CD4-positive, alpha-beta T cell treated with Interleukin-12 subunit alpha and Interleukin-12 subunit beta, for 1 hour (primary cell): ENCODE results near the gene GRID1.
"Not testable (repeated sequence)": the region's sequence is repeated elsewhere in the genome, so short reads cannot be mapped to it uniquely, and the experiment has no call there.

Experiments used
- DNase-seq: peaks from one replicate; pipeline ENCODE4 v3.0.0-alpha.2; 2020

GRID1 gene

DNA sequence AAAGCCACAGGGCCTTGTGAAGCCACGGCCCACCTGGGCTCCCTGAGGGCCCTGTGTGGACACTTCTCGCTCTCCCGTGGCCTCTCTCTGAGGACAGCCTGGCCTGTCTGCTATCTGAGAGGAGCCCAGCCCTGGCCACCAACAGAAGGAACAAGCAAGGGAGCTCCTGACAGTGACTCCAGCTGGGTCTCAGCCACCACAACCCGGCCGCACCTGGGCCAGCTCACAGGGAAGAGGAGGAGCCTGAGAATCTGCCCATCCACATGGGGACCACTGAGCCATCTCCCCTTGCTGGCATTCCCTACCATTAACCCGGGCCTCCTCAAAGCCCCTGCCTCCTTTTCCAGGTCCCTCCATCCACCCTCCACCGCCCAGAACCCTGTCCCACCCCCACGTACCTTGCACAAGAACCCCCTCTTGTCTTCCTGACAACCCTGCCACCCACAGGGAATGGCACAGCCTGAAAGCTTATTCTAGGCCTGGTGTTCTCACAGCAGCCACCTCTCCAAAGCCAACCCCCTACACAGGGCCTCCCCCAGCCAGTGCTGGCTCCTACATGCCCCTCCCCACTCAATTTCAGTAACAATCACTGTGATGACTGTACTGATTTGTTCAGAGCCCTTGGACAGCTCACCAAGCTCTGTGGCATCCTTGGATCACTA lies 120.2 kb downstream of the GRID1 start:
- no peak for DNase-seq

DNA sequence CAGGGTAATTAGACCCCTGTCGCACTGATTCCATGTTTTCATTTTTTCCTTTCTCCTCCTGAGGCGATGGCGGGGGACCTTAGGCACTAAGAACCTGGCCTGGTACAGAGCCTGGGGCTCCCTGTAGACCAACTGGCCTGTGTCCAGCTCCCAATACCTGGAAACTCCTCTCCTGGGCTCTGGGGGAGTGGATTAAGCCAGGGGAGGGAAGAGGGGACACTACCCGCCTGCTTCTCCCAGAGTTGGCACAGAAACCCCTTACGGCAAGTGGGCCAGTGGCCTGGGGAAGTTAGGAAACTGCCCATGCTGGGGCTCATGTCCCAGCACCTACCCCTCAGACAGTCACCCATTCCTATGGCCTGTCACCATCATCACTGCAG lies 121.6 kb downstream of the GRID1 start:
- no peak for DNase-seq

- DNase-seq: no peak
These were observed 122.1 kb downstream of the GRID1 start for GRCh38 chr10:86244297-86245014.

GRCh38 chr10:86243651-86244155 lies 122.9 kb downstream of the GRID1 start:
- DNase-seq: no peak

DNA sequence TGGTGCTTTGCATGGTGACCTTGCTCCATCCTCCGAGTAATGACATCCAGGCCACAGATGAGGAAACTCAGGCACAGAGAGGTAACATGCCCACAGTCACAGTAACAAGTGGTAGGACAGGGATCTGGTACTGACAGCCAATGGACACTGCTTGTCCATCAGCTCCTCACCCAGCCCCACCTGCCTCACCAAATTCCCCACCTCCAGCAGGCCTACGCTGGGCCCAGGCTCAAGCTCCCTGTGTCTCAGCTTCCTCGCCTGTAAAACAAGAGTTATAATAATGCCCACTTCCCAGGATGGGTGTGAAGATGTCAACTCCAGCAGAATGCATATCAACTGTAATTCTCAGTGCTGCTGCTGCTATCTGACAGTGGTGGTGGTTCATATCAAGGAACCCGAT lies 123.8 kb downstream of the GRID1 start:
- no peak for DNase-seq

DNA sequence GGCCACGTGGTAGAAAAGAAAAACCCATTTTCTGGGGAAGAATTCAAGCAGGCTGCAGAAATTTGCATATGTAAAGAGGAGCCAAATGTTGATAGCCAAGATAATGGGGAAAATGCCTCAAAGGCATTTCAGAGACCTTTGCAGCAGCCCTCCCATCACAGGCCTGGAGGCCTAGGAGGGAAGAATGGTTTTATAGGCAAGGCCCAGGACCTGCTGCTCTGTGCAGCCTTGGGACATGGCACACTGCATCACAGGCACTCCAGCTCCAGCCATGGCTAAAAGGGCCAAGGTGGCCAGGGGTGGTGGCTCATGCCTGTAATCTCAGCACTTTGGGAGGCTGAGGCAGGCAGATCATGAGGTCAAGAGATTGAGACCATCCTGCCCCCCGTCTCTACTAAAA lies 128.5 kb downstream of the GRID1 start:
- not testable (repeated sequence) for DNase-seq

DNA sequence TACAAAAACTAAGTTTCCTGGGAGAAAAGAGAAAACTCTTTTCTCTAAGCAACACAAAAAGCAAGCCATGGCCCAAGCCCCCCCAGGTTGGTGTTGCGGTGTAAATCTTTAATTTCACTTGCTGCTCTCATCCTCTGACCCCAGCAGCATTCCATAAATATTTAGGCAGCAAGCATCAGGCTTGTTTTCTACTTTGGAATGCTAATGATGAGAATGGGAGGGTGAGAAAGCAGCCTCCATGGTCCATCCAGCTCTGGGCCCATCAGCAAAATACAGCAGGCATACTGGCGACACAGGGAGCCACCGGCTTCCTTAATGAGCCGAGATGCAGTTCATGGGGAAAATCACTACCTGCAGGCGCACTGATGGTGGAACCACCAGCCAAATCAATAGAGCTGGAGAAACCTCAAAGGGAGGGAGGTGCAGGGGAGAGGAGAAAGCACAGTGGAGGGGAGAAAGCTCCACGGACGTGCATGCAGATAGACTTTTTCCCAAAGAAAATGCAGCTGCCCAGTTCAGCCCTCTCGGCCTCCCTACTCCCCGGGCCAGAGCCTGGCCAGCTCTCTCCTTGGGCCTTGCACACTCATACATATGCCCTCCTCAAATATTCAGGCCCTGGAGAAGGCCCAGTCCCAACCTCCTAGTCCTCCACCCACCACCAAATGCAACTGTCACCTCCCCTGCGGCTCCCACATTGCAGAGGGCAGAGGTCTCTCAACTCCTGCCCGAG lies 131.9 kb downstream of the GRID1 start:
- no peak for DNase-seq

GRCh38 chr10:86234107-86234506 lies 132.5 kb downstream of the GRID1 start:
- DNase-seq: no peak

- no peak for DNase-seq
These were observed 133.5 kb downstream of the GRID1 start for GRCh38 chr10:86233131-86233530.

DNA sequence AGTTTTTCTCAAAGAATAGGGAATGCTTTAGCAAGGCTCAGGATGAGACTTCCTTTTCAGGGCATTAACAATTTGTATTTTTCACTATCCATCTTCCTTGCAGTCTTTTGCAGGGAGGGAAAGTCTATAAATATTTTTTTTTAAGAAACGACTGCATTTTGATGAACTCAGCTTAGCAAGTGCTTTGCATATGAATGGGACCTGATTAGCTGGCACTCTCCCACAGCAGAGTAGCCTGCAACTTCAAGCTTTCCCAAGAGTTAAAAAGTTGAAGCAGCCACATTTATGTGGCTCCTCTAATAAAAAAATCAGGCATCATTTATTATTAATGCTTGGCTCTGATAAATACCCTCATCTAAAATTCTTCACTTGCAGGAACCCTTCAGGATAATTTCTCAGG lies 134.0 kb downstream of the GRID1 start:
- no peak for DNase-seq

DNA sequence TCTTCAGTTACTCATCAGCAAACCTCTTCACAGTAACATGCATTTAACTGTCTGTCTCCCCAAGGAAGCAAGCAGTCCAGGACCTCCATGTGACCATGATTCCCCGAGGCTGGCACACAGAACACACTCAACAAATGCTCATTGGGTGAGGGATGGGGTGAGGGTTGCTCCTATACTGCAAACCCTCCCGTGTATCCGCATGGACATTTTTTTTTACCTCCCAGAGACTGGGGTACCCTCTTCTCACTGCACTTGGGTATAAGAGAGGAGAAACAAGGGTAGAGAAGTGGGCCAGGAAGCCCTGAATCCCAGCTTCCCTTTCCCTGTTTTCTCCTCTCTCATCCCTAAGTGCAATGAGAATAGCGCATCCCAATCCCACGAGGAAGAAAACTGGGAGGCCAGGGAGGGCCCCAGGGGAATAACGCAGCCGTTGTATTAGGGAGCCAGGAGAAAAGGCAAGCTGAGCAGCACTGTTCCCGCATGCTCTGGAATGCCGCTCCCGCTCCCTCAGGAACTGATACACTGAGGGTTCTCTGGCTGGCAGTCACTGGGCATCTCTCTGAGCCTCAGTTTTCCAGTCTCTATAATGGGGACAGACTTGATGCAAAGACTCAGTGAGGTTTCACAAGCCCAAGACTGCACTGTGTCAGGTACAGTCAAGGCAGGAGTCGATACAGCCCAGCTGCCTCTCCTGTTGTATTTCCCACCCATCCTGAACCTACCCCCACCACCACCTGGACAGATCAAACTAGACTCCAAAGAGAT lies 134.6 kb downstream of the GRID1 start:
- no peak for DNase-seq

DNA sequence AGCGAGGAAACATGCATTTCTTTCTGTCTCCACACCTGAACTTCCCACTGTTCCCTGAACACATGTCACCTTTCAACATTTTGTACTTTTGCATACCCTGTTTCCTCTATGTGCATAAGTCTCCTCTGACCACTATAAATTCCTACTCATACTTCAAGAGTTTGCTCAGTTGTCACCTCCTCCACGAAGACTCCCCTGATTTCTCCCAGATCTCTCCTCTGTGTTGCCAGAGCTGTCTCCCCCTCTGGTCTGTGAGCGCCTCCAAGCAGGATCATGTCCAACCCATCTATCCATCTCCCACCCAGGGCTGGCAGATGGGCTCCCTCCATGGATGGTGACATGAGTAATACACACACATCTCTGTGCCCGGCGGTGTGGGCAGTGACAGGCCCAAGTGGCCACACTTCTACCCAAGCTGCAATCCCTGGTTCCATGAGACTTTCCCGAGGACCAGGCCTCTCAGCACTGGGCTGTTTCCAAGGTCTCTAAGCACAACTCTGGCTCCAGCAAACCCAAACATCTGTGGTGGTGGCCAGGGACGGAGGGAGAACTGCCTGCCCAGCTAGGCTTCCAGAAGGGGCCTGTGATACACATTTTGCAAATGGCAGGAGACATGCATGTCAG lies 135.9 kb downstream of the GRID1 start:
- DNase-seq: no peak

DNA sequence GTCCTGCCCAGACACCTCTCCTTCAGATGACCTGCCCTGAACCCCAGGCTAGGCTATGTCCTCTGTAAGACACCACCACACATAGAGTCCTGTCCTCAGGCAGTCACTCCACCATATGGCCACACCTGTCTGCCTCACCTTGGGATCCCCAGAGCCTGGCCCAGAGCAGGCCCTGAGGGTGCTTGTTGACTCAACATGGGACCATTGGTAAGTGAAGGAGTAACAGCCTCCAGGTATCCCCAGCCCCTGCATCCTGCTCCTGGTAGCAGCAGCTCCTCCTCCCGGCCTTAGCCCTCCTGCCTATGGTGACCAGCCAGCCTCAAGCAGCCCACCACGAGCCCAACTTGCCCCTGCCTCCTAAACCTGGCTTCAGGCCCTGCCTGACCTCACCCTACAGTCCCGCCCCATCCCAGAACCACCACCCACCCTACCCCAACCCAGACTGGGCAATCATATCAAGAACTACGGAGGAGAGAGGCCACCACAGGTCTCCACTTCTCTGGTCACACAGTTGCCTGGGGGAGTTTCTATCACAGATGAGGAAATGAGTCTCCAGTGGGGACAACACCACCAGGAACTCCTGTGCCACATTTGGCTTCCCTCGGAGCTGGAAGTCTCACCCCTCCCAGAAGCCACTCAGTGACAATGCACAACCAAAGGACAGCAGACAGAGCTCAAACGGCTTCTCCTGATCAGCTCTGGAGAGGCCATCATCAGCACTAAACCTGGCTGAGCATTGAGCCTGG lies 136.6 kb downstream of the GRID1 start:
- no peak for DNase-seq

DNA sequence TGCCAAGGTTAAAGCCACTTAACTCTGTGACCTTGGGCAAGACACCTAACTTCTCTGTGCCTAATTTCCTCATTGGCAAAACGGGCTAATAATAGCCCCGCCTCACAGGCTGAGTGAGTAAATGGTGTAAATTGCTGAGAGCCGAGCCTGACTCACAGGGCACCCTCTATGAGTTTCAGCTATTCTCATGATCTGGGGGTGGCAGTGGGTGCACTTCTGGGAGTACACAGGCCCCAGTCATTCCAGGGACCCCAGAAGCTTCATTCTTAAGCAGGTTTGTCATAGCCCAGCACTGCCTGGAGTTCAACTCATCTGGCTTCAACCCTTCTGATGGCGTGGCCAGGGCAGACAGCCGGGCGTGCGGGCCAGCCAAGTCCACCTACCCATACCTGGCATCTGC lies 137.2 kb downstream of the GRID1 start:
- no peak for DNase-seq

DNA sequence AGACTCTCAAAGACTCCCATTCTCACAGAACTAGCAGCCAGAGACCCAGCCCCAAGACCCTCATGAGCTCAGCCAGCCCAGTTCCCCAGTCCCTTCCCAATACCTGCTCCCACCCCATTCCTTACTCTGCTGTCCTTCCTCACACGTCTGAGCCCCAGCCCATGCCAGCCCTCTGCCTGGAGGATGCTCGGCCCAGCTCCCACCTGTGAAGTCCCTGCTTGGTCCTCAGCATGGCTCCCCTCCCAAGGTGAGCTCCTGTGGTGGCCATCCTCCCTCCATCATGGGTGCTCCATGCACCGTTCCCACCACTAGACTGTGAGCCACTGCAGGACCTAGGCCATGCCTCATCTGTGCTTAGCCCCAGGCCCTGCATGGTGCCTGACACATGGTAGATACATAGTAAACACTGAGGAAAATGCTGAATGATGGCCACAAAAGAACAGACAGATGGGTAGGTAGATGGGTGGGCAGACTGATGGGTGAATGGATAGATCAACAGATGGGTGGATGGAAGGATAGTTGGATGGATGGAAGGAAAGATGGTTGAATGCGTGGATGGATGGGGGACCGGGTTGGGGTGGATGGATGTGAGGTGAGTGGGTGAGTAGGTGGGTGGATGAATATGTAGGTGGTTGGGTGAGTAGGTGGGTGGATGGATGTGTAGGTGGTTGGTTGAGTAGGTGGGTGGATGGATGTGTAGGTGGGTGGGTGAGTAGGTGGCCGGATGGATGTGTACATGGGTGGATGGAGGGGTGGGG lies 138.9 kb downstream of the GRID1 start:
- DNase-seq: no peak

- DNase-seq: no peak
These were observed 139.8 kb downstream of the GRID1 start for GRCh38 chr10:86226781-86227201.

GRCh38 chr10:86226016-86226415 lies 140.6 kb downstream of the GRID1 start:
- no peak for DNase-seq

- no peak for DNase-seq
These were observed 141.4 kb downstream of the GRID1 start for GRCh38 chr10:86225103-86225782.

- no peak for DNase-seq
These were observed 142.1 kb downstream of the GRID1 start for GRCh38 chr10:86224354-86225102.

DNA sequence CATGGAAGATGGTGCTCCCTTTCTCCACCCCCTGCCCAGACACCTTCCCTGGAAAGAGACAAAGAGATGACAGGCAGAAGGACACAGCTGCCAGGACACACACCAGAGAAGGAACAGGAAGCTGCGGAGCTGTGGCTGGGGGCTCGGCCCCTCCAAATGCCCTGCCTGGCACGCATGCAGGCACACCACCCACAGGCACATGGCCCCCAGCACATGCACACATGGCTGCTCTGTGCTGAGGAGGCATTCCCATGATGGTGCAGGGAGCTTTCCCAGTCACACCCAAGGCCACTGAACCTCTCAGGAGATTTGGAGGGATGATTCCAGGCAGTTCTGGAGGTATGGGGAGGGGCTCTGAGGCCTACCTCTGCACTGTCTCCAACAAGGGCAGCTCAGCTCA lies 143.3 kb downstream of the GRID1 start:
- DNase-seq: no peak
